ENCODE data around the gene PRMT5. TPM values are rescaled to one million over a fixed set of nuclear protein-coding genes. Genes with fewer than 3 reads are reported as not detected.

The PRMT5 gene
- total RNA-seq, 1 experiment from 2014 or later, result 101 TPM

DNA sequence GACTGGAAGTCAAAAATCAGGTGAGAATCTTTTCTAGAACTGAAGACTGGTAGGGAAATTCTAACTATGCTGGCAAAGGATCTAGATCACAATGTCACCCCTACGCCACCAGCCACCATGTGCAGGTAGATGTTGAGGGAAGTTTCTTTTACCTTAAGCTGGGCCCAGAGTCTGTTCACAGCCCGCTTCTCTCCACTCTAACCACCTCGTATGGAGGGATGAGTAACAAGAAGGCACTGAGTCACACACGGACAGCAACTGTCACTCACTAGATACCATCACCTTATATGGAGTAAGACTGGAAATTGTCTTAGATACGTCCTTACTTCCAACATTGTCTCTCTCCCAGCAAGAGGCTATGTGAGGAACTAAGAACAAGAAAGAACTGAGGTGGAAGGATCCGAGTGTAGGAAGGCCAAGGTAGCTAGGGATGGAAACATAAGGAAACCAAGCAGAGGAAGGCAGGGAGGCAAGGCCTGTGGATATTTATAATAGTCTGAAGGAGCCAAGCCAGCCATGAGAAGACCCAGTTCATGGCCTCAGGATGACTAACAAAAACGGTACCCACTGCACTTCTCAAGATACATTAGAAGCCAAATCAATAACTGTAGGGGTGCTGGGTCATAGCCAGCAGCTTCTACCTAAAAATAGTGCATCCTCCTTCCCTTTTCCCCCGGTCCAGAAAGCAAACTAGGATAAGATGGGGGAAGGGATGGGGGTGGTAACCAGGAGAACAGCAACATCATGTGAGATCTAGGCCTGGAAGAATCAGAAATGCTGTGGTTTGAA is 30.7 kb downstream of the PRMT5 start:
- ChIA-PET CTCF (no interaction called here), POLR2A (ENCODE audit: unreplicated experiment) (interaction anchor here (0.6 kb wide), 1 partner anchor 62 kb away, joined by 5 read pairs; no protein-coding TSS in a partner anchor)
- H3K4me3 ChIP-seq (ENCODE audit: low read length), result no peak overlapping the region
- no peak overlapping the region for H3K9ac ChIP-seq (ENCODE audit: low read length)
- H3K27me3 ChIP-seq (ENCODE audit: low read length), result no peaks in the 10 kb centered on the region
- H3K9me3 ChIP-seq (ENCODE audit: low read length), result no peaks in the 10 kb centered on the region
- no peak for TF ChIP-seq EZH2phosphoT487 (IDR thresholded peaks at IDR 0.05; ENCODE audit: borderline replicate concordance, low read length)
- TF ChIP-seq CTCF (conservative IDR thresholded peaks at IDR 0.05; ENCODE audit: low read depth, low read length), result no peak
- TF ChIP-seq EZH2 (IDR thresholded peaks at IDR 0.05; ENCODE audit: low read length, unreplicated experiment), result no peak
- no peaks in the 10 kb centered on the region for H3K79me2 ChIP-seq (ENCODE audit: low read length)
- peak; percentile 78 for DNase-seq
- peak; percentile 83 for ATAC-seq
- H3K4me2 ChIP-seq (ENCODE audit: low read length), result 0 out of 2 replicates have a peak overlapping the region, but pooled peaks have one; percentile 1
- no peaks in the 10 kb centered on the region for H3F3A ChIP-seq (ENCODE audit: low read length, unreplicated experiment)
- H3K36me3 ChIP-seq (ENCODE audit: low read depth, low read length), result peaks cover 22% of the 10 kb centered on the region; the same call in 1 of the 2 replicates
- H3K9me2 ChIP-seq (replicated peaks; ENCODE audit: low read length), result no peaks in the 10 kb centered on the region
- H2AFZ ChIP-seq (ENCODE audit: low read length), result no peak overlapping the region
- H4K20me1 ChIP-seq (ENCODE audit: low read length), result no peaks in the 10 kb centered on the region
- intact Hi-C loops (cut with micrococcal nuclease), result no loop called here
- H3K4me1 ChIP-seq (ENCODE audit: insufficient read depth, low read length), result peaks cover 23% of the 10 kb centered on the region
- no peak overlapping the region for H3K27ac ChIP-seq (ENCODE audit: low read length)
- BruUV-seq (replicated peaks), result no TSS peak

GRCh38 chr14:22897357-22897756 is 31.8 kb downstream of the PRMT5 start:
- no peaks in the 10 kb centered on the region for H4K20me1 ChIP-seq (ENCODE audit: low read length)
- no peak overlapping the region for H2AFZ ChIP-seq (ENCODE audit: low read length)
- H3K9ac ChIP-seq (ENCODE audit: low read length), result no peak overlapping the region
- H3K79me2 ChIP-seq (ENCODE audit: low read length), result no peaks in the 10 kb centered on the region
- H3K4me2 ChIP-seq (ENCODE audit: low read length), result no peak overlapping the region
- peaks cover 17% of the 10 kb centered on the region for H3K4me1 ChIP-seq (ENCODE audit: insufficient read depth, low read length)
- no peaks in the 10 kb centered on the region for H3K27me3 ChIP-seq (ENCODE audit: low read length)
- H3F3A ChIP-seq (ENCODE audit: low read length, unreplicated experiment), result no peaks in the 10 kb centered on the region
- H3K27ac ChIP-seq (ENCODE audit: low read length), result no peak overlapping the region
- H3K9me3 ChIP-seq (ENCODE audit: low read length), result no peaks in the 10 kb centered on the region
- H3K9me2 ChIP-seq (replicated peaks; ENCODE audit: low read length), result no peaks in the 10 kb centered on the region
- intact Hi-C loops (cut with micrococcal nuclease), result no loop called here
- TF ChIP-seq CTCF (conservative IDR thresholded peaks at IDR 0.05; ENCODE audit: low read depth, low read length), result no peak
- no peak for TF ChIP-seq EZH2phosphoT487 (IDR thresholded peaks at IDR 0.05; ENCODE audit: borderline replicate concordance, low read length)
- TF ChIP-seq EZH2 (IDR thresholded peaks at IDR 0.05; ENCODE audit: low read length, unreplicated experiment), result no peak
- no peak for ATAC-seq
- CTCF ChIA-PET, result no interaction called here
- BruUV-seq (replicated peaks), result no TSS peak
- peaks cover 16% of the 10 kb centered on the region; the same call in 1 of the 2 replicates for H3K36me3 ChIP-seq (ENCODE audit: low read depth, low read length)
- POLR2A ChIA-PET (ENCODE audit: unreplicated experiment), result no interaction called here
- DNase-seq, result no peak
- H3K4me3 ChIP-seq (ENCODE audit: low read length), result no peak overlapping the region

DNA sequence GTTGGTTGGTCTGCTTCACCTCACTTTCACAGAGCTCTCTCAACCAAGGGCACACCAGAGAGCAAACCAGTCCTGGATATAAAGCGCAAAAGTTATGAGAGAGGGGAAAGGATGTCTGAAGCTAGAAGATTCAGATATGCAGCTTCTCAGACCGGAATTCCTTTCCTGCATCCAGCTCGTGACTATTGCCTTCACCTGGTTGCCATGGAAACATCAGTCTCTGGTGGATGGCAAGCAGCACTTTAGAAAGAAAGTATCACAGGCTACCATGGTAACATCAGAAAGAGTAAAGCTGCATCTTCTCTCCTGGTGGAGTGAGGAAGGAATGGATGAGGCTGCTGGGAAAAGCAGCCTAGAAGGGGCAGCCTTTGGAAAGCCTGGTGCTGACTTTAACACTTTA is 32.4 kb downstream of the PRMT5 start:
- DNase-seq, result no peak
- ChIA-PET POLR2A (ENCODE audit: unreplicated experiment) (no interaction called here), CTCF (interaction anchor here (0.5 kb wide), 1 partner anchor 633 kb away, joined by 3 read pairs; no protein-coding TSS in a partner anchor)
- no peak for TF ChIP-seq EZH2 (IDR thresholded peaks at IDR 0.05; ENCODE audit: low read length, unreplicated experiment)
- TF ChIP-seq EZH2phosphoT487 (IDR thresholded peaks at IDR 0.05; ENCODE audit: borderline replicate concordance, low read length), result no peak
- TF ChIP-seq CTCF (conservative IDR thresholded peaks at IDR 0.05; ENCODE audit: low read depth, low read length), result no peak
- Histone ChIP-seq H3K27me3 (ENCODE audit: low read length) (no peaks in the 10 kb centered on the region), H3K9ac (ENCODE audit: low read length) (no peak overlapping the region), H3K27ac (ENCODE audit: low read length) (no peak overlapping the region), H3K4me1 (ENCODE audit: insufficient read depth, low read length) (peaks cover 17% of the 10 kb centered on the region), H2AFZ (ENCODE audit: low read length) (no peak overlapping the region), H3K4me2 (ENCODE audit: low read length) (no peak overlapping the region), H3K79me2 (ENCODE audit: low read length) (no peaks in the 10 kb centered on the region), H3K9me2 (replicated peaks; ENCODE audit: low read length) (no peaks in the 10 kb centered on the region), H3K9me3 (ENCODE audit: low read length) (no peaks in the 10 kb centered on the region), H3F3A (ENCODE audit: low read length, unreplicated experiment) (no peaks in the 10 kb centered on the region), H3K36me3 (ENCODE audit: low read depth, low read length) (peaks cover 10% of the 10 kb centered on the region; the same call in 1 of the 2 replicates), H4K20me1 (ENCODE audit: low read length) (no peaks in the 10 kb centered on the region), H3K4me3 (ENCODE audit: low read length) (no peak overlapping the region)
- BruUV-seq (replicated peaks), result no TSS peak
- ATAC-seq, result no peak
- intact Hi-C loops (cut with micrococcal nuclease), result no loop called here
